SU-DHL-6 (cell line): ENCODE results near the gene CMSS1.

Experiments
- H2AFZ ChIP-seq: fragments of 200-600 bp; sonication (generic); 2 replicates; pipeline ENCODE4 v1.6.1; 2014; ENCODE audit warnings: low read depth, mild to moderate bottlenecking, moderate library complexity, mixed read lengths, antibody characterized with exemption, low read length; ENCODE audit not compliant: severe bottlenecking
- H3F3A ChIP-seq: fragments of 200-600 bp; shearing (Covaris generic); 2 replicates; pipeline ENCODE4 v1.6.0; 2016; ENCODE audit warnings: antibody characterized with exemption, mild to moderate bottlenecking; ENCODE audit not compliant: insufficient read depth
- H3K27ac ChIP-seq: fragments of 200-600 bp; sonication (generic); 2 replicates; pipeline ENCODE4 v1.5.1; 2016; ENCODE audit warnings: low read depth, mild to moderate bottlenecking, low read length, moderate library complexity, mixed read lengths
- H3K27me3 ChIP-seq: fragments of 200-600 bp; sonication (generic), shearing (Covaris generic); 2 replicates; pipeline ENCODE4 v1.6.0; 2014; ENCODE audit warnings: mild to moderate bottlenecking, low read length
- H3K36me3 ChIP-seq: fragments of 200-600 bp; sonication (generic); 2 replicates; pipeline ENCODE4 v1.6.1; 2014; ENCODE audit warnings: mild to moderate bottlenecking, low read length, mixed read lengths
- H3K4me2 ChIP-seq: fragments of 300-600, 200-600 bp; shearing (Covaris generic), sonication (generic); 2 replicates; pipeline ENCODE4 v1.6.0; 2014; ENCODE audit warnings: low read length, low read depth, mild to moderate bottlenecking; ENCODE audit not compliant: poor library complexity, severe bottlenecking
- H3K4me3 ChIP-seq: fragments of 200-600 bp; sonication (generic); 2 replicates; pipeline ENCODE4 v1.5.1; 2014; ENCODE audit warnings: antibody characterized with exemption, low read length, mild to moderate bottlenecking, mixed read lengths; ENCODE audit not compliant: insufficient read depth, poor library complexity, severe bottlenecking
- H3K79me2 ChIP-seq: fragments of 200-600 bp; sonication (generic); 2 replicates; pipeline ENCODE4 v1.6.1; 2014; ENCODE audit warnings: mild to moderate bottlenecking, low read length, moderate library complexity; ENCODE audit not compliant: insufficient read depth
- H3K9ac ChIP-seq: fragments of 200-600 bp; sonication (generic); 2 replicates; pipeline ENCODE4 v1.7.0; 2014; ENCODE audit warnings: mild to moderate bottlenecking, low read length
- H3K9me2 ChIP-seq: fragments of 200-600 bp; sonication (generic); replicated peaks from 2 replicates; pipeline ENCODE4 v1.6.1; 2014; ENCODE audit warnings: low read length; ENCODE audit not compliant: insufficient read depth
- H3K9me3 ChIP-seq: fragments of 200-600 bp; sonication (generic); 2 replicates; pipeline ENCODE4 v1.6.1; 2014; ENCODE audit warnings: low read length, mixed read lengths; ENCODE audit not compliant: insufficient read depth
- H4K20me1 ChIP-seq: fragments of 200-600 bp; sonication (generic); 2 replicates; pipeline ENCODE4 v1.6.1; 2014; ENCODE audit warnings: low read depth, mild to moderate bottlenecking, antibody characterized with exemption, low read length, moderate library complexity, mixed read lengths
- EZH2phosphoT487 ChIP-seq: fragments of 200-600 bp; sonication (generic), shearing (Covaris generic); conservative IDR thresholded peaks from 2 replicates; pipeline ENCODE4 v1.6.1; 2018; ENCODE audit warnings: mild to moderate bottlenecking, antibody characterized with exemption, low read length, moderate library complexity, mixed read lengths
- TF ChIP-seq, protein P1 (sequence below): fragments of 200-600 bp; sonication (generic); IDR thresholded peaks from one replicate; pipeline ENCODE4 v1.5.1; 2017; ENCODE audit warnings: antibody characterized with exemption, mild to moderate bottlenecking, low read length, moderate library complexity; ENCODE audit not compliant: insufficient read depth, poor library complexity, severe bottlenecking

The CMSS1 gene

DNA sequence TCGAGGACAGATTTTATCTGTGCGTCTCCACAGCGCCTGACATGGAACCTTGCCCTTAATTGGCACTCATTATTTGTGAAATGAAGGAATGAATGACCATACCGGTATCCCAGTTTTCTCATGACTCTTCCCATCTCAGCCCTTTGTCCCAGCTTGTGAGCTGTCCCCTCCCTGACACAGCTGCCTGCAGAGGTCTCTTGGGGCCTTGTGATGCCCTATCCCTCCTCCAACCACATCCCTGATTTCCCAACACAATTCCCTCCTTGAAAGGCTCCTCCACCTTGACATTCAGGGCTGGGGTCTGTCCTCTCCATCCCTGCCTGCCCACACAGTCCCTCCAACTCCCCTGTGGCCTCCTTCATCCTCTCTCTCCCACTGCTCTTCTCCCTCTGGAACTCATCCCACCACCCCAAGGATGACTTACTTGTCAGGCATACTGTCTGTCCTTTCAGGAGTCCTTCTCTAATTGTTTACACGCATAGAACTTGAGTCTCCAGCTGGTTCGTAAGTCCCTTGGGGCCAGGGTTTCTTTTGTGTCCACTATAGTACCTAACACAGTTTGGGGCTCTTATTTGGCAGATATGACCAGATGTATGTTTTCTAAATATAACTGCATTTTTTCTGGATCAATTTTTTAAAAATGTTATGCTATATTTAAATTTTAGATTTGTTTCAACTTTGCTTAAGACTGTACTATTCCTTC, 332.2 kb downstream of the CMSS1 start:
- no peak overlapping the region for H2AFZ ChIP-seq
- H3K9me2 ChIP-seq = no peaks in the 10 kb centered on the region
- no peak overlapping the region for H3K4me3 ChIP-seq
- no peaks in the 10 kb centered on the region for H3K36me3 ChIP-seq
- H3K27ac ChIP-seq = no peak overlapping the region
- no peaks in the 10 kb centered on the region for H3F3A ChIP-seq
- no peaks in the 10 kb centered on the region for H4K20me1 ChIP-seq
- H3K4me2 ChIP-seq = no peak overlapping the region
- no peaks in the 10 kb centered on the region for H3K79me2 ChIP-seq
- TF ChIP-seq EZH2phosphoT487 = no peak
- TF ChIP-seq, protein P1, sequence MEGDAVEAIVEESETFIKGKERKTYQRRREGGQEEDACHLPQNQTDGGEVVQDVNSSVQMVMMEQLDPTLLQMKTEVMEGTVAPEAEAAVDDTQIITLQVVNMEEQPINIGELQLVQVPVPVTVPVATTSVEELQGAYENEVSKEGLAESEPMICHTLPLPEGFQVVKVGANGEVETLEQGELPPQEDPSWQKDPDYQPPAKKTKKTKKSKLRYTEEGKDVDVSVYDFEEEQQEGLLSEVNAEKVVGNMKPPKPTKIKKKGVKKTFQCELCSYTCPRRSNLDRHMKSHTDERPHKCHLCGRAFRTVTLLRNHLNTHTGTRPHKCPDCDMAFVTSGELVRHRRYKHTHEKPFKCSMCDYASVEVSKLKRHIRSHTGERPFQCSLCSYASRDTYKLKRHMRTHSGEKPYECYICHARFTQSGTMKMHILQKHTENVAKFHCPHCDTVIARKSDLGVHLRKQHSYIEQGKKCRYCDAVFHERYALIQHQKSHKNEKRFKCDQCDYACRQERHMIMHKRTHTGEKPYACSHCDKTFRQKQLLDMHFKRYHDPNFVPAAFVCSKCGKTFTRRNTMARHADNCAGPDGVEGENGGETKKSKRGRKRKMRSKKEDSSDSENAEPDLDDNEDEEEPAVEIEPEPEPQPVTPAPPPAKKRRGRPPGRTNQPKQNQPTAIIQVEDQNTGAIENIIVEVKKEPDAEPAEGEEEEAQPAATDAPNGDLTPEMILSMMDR = no peak
- no peaks in the 10 kb centered on the region for H3K27me3 ChIP-seq
- H3K9me3 ChIP-seq = no peaks in the 10 kb centered on the region
- no peak overlapping the region for H3K9ac ChIP-seq

DNA sequence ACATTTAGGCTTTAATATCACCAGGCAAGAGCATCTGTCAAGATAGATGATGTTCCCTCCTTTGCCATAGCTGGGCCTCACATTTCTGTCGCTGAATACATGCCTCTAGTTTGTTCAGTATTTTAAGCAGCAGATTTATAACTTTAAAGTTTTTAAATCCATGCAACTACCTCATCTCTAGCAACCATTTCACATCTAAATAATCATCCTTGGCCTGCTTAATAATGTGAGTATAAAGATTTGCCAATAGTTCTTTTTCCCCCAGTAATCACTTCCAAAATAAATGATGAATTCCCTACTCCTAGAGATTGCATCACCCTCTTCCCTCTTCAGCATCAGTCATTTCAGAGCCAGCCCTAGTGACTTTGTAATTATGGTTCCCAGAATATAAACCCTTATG, 332.8 kb downstream of the CMSS1 start:
- no peak overlapping the region for H3K27ac ChIP-seq
- peaks cover 5% of the 10 kb centered on the region for H3K36me3 ChIP-seq

DNA sequence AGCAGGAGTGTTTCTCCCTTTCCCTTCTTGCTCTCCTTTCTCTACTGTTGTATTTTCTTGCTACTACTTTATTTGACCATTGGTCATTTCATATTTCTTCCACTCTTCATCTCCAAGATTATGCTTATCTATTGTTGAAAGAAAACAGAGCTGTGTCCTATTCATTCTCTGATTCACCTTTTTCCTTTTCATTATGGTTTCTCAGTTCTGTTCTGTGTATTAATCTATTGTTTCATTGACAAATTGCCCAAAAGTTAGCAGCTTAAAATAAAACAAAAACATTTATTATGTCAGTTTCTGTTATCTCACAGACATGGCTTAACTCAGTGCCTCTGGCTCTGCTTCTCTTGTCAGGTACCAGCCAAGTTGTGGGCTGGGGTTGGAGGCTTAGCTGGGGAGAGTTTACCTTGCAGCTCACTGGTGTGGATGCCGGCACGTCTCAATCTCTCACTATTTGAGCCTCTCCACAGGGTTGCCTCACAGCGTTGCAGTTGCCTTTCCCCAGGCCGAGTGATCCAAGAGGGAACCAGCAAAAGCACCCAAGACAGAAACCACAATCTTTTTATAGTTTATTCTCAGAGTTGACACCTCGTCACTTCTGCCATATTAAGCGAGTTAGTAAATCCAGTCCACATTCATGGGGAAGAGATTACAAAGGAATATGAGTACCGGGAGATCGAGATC, 333.5 kb downstream of the CMSS1 start:
- Histone ChIP-seq H2AFZ (no peak overlapping the region), H3K9me3 (peaks cover 8% of the 10 kb centered on the region; the same call in 1 of the 2 replicates), H3K27ac (no peak overlapping the region), H3K79me2 (no peaks in the 10 kb centered on the region), H3K9me2 (no peaks in the 10 kb centered on the region), H3K4me3 (no peak overlapping the region), H4K20me1 (no peaks in the 10 kb centered on the region), H3K27me3 (no peaks in the 10 kb centered on the region), H3K4me2 (no peak overlapping the region), H3K9ac (no peak overlapping the region), H3K36me3 (peaks cover 10% of the 10 kb centered on the region), H3F3A (no peaks in the 10 kb centered on the region)
- TF ChIP-seq EZH2phosphoT487 = no peak
- TF ChIP-seq, protein P1 = no peak

More for the DNA sequence above, 332.8 kb downstream of the CMSS1 start:
- H2AFZ ChIP-seq = no peak overlapping the region
- no peak for TF ChIP-seq EZH2phosphoT487
- TF ChIP-seq, protein P1 = no peak
- H3K4me3 ChIP-seq = no peak overlapping the region
- no peaks in the 10 kb centered on the region for H3K27me3 ChIP-seq
- no peaks in the 10 kb centered on the region for H3K9me2 ChIP-seq
- no peaks in the 10 kb centered on the region for H3K79me2 ChIP-seq
- peaks cover 5% of the 10 kb centered on the region; the same call in 1 of the 2 replicates for H3K9me3 ChIP-seq
- no peak overlapping the region for H3K4me2 ChIP-seq
- no peaks in the 10 kb centered on the region for H3F3A ChIP-seq
- no peak overlapping the region for H3K9ac ChIP-seq
- no peaks in the 10 kb centered on the region for H4K20me1 ChIP-seq
